ENCODE measurements around the gene EMP2.

Gene EMP2

DNA sequence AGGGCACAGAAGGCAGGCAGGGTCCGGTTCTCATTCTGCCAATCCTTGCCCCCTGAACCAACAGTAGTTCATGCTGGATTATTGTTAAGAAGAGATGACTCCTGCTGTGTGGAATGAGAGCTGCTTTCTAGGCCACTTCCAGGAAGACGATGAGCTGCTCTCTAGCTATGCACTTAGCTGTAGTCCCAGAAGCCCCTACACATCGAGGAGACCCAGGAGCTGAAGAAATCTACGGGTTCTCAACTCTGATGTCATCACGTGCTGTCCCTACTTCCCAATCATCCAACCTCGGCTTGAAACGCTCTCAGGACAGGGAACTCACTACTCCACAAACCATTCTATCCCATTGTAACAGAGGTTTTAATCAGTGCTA, 29.0 kb upstream of the EMP2 start:
- DNase-seq, result no peak

- DNase-seq, result no peak
Observed at GRCh38 chr16:10608687-10609401, 28.4 kb upstream of the EMP2 start.

GRCh38 chr16:10607157-10607556, 26.8 kb upstream of the EMP2 start:
- DNase-seq, result no peak

DNA sequence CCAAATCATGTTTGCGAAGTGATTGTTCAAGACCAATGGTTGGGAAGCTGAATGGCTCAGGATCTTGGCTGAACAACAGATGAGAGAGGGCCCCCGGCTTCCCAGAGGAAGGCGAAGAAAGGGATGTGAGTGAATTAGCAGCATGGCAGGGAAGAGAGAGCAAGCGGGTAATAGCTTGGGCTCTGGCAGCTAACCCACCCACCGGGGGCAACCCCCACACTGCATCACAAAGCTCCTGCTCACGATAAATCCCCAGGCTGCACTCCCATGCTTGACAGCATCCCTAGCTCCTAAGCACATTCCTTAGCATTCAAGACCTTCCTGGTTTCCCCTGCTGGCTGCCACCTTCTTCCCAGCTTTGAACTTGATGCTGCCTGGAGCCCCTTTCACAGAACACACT, 26.2 kb upstream of the EMP2 start:
- no peak for DNase-seq

GRCh38 chr16:10605636-10606035, 25.2 kb upstream of the EMP2 start:
- no peak for DNase-seq

DNA sequence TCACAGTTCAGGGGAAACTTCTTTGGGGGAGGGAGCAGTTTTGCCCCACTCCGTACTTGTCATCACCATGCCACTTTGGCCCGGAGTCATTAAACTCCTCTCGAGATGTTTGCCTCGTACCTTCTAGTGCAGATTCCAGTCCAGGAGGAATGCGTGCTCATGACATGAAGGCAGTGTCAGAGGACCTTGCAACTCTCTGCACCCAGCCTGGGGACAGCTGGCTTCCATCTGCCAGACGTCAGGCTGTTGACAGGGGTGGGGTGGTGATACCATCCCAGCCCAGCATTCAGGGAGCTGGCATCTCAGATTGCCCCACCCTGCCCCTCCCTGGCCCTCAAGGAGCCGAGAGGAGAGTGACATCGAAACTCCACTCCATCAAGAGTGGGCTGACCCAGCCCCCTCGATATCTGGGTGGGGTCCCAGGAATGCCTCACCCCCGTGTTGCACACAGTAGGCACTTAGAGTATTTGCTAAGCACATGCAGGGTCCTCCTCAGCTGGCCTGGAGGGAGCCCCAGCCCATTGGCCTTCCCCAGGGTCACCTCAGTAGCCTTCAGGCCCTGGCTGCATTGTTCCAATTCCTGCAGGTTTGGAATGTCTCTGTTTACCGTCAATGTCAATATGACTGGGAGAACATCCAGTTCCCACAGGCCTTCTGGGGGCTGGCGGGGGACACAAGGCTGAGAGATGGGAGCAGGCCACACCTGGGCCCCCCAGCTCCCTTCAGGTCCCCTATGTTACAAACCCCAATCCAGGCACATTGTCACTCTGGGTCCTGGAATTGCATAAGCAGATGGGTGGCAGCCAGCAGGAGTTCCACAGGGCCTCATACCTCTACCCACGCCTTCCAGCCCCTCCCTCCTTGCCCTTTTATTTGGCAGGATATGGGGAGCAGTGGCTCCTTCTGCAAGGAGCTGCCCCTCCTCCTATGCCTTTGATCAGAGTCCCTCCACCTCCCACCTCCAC, 21.3 kb upstream of the EMP2 start:
- DNase-seq, result no peak

- no peak for DNase-seq
Observed at GRCh38 chr16:10600782-10601443, 20.5 kb upstream of the EMP2 start.

DNA sequence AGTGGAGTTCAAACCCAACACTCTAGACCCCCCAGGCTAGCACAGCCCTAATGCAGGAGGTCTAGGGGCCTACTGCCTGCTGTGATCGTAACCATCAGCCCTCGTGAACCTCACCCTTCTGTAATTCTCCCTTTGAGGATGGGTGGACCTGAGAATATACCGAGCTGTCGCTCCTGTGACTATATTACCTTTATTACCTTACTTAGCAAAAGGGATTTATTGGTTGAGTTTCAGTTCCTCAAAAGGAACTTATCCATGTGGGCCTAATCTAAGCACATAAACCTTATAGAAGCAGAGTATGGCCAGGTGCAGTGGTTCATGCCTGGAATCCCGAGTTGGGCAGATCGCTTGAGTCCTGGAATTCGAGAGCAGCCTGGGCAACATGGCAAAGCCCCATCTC, 19.2 kb upstream of the EMP2 start:
- no peak for DNase-seq

DNA sequence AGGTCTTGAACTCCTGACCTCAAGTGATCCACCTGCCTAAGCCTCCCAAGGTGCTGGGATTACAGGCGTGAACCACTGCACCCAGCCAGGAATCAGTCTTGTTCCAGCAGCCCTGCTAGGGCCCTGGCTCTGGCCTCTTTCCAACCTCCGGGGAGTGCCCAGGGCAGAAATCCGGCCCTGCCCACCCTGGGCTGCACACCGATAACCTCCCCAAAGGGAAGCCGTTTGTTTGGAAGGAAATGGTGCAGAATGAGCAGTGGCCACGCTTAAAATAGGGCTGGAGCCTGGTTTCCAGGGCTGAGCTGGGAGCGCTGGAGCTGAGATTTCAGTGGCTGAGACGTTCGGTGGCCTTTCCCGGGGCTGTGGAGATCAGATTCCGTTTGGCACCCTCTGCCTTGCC, 17.8 kb upstream of the EMP2 start:
- DNase-seq, result no peak

DNA sequence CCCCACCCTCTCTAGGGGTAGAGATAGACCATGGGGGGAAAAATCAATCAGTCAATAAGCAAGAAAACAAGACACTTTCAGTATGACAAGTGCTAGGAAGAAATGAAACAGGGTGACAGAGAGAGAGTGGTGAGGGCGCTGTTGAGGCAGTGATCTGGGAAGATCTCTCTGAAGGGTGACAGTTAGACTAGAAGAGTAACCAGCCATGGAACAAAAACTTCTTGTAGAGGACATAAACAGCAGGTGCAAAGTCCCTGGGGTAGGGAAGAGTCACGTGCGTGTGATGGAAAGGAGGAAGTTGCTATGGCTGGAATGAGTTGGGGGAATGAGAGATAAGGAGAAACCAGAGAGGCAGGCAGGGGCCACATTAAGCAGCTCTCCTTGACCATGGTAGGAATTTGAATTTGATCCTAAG, 16.8 kb upstream of the EMP2 start:
- DNase-seq, result no peak

DNA sequence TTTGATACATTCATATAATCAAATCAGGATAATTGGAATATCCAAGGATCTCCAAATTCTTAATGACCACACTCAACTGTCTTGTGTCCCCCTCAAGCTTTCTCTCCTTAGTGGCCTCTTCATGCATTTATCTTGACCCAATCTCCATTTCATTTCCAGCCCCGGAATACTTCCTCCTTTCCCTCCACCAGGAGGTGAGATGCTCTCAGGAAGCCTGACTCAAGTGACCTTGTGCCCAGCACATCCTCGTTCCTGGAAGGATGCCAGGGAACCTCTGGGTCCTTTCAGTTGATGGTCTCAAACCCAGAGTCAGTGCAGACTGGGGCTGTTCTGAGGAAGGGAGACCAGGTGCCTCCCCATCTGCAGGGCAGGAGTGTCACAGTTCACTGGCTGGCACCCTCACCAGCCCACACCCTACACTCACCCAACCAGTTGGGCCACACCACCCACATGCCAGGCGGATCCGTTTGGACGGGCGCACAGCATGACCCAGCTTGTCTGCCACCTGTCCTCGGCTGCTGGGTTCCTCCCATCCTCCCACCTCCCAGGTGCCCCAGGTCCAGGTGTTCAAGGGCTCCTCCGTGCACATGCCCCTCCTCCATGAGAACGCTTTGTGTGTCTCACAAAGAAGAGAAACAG, 14.0 kb upstream of the EMP2 start:
- no peak for DNase-seq

DNA sequence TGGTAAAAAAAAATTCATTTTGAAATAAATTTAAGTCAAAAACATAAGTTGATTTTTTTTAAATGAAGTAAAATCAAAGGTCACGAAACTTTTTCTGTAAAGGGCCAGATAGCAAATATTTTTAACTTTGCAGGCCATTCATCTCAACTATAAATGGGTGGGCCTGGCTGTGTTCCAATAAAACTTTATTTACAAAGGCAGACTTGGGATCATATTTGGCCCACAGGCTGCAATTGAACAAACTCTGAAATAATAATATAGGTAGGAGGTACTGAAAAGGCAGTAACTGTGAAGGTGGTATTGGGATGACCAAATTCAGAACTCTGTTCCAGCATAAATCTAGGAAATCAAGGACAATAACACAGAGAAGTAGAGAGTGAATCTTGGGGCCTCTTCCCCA, 12.2 kb upstream of the EMP2 start:
- no peak for DNase-seq

- no peak for DNase-seq
Observed at GRCh38 chr16:10590342-10590741, 9.9 kb upstream of the EMP2 start.

DNA sequence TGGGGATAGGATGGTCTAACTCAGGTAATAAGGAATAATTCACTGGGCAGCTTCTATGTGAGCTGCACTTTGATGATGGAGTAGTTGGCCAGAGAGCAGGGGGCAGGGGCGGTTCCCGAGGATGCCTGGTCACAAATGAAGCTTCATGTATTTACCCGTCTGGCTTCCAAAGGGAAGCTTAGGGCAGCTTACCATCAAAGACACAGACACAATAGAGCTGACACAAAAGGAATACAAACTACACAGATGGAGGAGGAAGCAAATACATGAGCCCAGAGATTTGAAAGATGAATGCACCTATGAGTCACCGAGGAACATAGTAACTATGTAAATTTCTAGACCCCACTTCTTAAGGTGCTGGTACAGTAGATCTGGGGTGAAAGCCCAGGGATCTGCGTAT, 8.7 kb upstream of the EMP2 start:
- no peak for DNase-seq

DNA sequence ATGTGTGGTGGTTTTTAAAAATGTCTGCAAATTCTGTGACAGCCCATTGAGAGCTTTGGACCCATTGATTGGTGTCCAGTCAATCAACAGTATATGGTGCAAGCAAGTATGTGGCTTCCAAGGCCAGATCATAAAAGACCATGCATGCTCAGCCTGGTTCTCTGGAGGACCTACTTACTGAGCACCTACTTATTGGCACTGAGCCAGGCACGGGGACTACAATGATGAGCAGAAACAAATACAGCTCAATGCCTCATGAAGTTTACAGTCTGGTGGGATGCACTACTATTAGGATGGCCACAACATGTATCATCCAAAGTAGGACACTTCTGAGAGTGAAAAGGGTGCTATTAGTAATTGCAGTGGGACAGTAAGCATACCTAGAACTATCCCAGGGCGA, 7.2 kb upstream of the EMP2 start:
- no peak for DNase-seq

GRCh38 chr16:10584981-10585438, 4.6 kb upstream of the EMP2 start:
- DNase-seq, result no peak

DNA sequence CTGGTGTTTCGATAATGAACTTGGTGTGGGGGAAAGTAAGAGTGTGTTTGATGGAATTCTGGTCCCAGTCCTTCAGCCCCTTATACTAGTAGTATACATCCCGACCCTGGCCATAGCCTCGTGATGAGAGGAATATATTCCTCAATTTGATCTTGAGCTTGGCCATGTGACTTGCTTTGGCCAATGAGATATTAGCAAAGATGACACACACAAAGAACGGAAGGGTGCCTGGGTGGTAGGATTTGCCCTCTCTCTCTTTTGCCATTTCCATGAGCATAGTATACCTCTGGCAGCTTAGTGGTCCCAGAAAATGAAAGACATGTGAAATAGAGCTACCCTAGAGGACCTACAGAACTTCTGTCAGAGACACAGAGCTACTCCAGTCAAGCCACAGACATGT, 2.9 kb upstream of the EMP2 start:
- no peak for DNase-seq

DNA sequence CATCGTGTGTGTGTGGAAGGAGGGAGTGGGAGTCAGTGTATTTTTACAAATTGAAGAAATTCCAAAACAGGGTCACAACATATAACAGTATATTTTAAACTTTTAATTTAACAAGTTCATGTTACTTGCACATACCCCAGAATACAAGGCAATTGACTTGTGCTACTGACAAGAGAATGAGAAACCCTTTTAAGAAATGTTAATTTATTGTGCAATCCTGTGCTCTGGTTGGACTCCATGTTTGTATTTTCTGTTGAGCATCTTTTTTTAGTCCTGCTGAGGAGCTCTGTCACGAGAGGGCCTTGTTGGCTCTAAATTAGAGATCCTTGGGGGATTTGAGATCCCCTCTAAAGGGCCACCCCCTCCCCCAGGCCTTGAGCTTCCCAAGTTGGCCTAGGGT, 1.1 kb upstream of the EMP2 start:
- DNase-seq, result no peak

DNA sequence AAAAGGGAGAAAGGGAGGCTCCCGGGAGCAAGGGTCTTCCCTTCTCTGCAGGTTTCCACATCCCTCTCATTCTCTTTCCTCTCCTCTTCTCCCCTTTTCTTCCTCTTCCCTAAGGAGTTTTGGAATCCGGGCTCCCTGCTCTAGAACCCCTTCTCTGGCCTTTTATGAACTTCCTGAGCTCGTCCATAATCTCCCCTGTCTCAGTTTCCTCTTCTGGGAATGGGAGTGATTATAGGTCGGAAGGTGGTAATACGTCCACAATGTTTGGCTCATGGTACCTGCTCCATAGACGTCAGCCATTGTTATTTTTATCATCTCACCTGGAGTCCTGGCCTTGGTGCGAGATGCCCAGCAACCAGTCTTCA, 467 bp upstream of the EMP2 start:
- no peak for DNase-seq

DNA sequence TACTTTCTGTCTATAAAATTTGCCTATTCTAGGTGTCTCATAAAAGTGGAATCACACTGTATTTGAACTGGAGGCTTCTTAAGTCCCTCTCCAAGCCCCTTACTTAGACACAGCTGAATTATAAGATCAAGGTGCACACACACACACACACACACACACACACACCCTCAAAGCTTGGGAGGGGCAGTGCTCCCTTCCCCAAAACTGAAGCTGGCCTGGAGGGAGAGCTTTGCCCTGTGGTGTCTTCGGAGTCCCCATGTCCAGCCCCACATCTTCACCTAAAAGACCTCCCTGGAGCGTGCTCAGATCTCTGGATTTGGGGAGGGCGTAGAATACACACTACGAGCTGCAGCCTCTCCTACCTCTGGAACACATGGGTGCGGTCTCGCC, 828 bp downstream of the EMP2 start:
- no peak for DNase-seq

- DNase-seq, result no peak
Observed at GRCh38 chr16:10578474-10579316, 1.7 kb downstream of the EMP2 start.

Measured in midbrain (tissue), 1 donor.